Measurements from ENCODE around the gene UXT. TPM values are rescaled to one million over a fixed set of nuclear protein-coding genes. Genes with fewer than 3 reads are reported as not detected.
"Not testable (repeated sequence)": the region's sequence is repeated elsewhere in the genome, so short reads cannot be mapped to it uniquely, and the experiment has no call there.

Gene UXT
- total and polyA plus RNA-seq, 2 experiments from 2014 or later = 58.4 to 141 TPM

- TF ChIP-seq ZNF462 (CRISPR knock-in tag; IDR thresholded peaks at IDR 0.05) (no peak), POLR2AphosphoS5 (IDR thresholded peaks at IDR 0.05; ENCODE audit: low read depth) (no peak), NANOG (IDR thresholded peaks at IDR 0.05; ENCODE audit: borderline replicate concordance) (no peak), ZNF331 (CRISPR knock-in tag; IDR thresholded peaks at IDR 0.05; ENCODE audit: low read depth) (no peak), EZH2 (IDR thresholded peaks at IDR 0.05; ENCODE audit: low read depth, unreplicated experiment) (no peak), CREB1 (CRISPR knock-in tag; IDR thresholded peaks at IDR 0.05; ENCODE audit: low read depth) (no peak), ETS1 (IDR thresholded peaks at IDR 0.05) (no peak), ZNF114 (CRISPR knock-in tag; IDR thresholded peaks at IDR 0.05) (no peak)
These were observed 24.8 kb upstream of the UXT start (continued) for GRCh38 chrX:47683829-47684205.

DNA sequence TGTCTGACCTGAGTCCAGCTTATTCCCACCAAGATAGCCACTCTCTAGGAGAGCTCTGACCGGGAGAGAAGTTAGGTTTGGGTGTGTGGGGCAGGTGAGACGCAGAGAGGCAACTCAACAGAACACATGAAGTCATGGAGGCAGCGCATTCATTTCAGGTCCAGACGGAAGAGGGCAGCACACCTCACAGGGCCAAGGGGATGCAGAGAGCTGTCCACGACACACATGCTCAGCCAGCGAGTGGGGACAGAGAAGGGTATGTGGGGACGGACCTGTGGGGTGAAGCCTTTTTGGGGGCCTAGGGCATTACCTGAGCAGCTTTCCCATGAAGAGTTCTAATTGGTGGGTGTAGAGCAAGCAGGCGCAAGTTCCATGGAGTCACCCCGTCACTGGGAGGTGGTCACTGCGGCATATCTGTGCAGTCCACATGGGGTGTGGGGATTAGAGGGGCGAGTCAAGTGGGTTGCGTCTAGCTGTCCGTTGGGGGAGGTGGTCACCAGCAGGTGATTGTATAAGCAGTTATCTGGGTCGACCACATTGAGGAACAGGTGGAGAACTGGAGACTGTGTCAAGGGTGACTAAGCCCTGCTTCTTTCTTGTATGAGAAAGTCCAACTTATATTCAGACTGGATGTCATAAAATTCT, 24.3 kb upstream of the UXT start:
- no peak overlapping the region for H3K27ac ChIP-seq (ENCODE audit: low read depth)
- H4K20me1 ChIP-seq (replicated peaks; ENCODE audit: insufficient read depth) = no peaks in the 10 kb centered on the region
- H3K4me3 ChIP-seq = no peak overlapping the region
- no peak for ATAC-seq
- H3K79me2 ChIP-seq (replicated peaks; ENCODE audit: insufficient read depth) = no peaks in the 10 kb centered on the region
- H3K27me3 Mint-ChIP-seq (ENCODE audit: insufficient read depth, low read depth, poor library complexity) = peaks cover 4% of the 10 kb centered on the region
- no peak overlapping the region for H3K4me3 Mint-ChIP-seq
- H3K4me2 ChIP-seq = no peak overlapping the region
- no peaks in the 10 kb centered on the region for H3F3A ChIP-seq (replicated peaks; ENCODE audit: low read depth)
- no peaks in the 10 kb centered on the region for H3K9me2 ChIP-seq (ENCODE audit: insufficient read depth)
- no peaks in the 10 kb centered on the region for H3K36me3 ChIP-seq (ENCODE audit: insufficient read depth)
- no peak for DNase-seq (ENCODE audit: low spot score)
- no peaks in the 10 kb centered on the region for H3K4me1 ChIP-seq (ENCODE audit: insufficient read depth)
- H3K4me1 Mint-ChIP-seq = no peaks in the 10 kb centered on the region
- TF ChIP-seq EZH2 (IDR thresholded peaks at IDR 0.05; ENCODE audit: low read depth, unreplicated experiment) = no peak
- TF ChIP-seq, protein P1, sequence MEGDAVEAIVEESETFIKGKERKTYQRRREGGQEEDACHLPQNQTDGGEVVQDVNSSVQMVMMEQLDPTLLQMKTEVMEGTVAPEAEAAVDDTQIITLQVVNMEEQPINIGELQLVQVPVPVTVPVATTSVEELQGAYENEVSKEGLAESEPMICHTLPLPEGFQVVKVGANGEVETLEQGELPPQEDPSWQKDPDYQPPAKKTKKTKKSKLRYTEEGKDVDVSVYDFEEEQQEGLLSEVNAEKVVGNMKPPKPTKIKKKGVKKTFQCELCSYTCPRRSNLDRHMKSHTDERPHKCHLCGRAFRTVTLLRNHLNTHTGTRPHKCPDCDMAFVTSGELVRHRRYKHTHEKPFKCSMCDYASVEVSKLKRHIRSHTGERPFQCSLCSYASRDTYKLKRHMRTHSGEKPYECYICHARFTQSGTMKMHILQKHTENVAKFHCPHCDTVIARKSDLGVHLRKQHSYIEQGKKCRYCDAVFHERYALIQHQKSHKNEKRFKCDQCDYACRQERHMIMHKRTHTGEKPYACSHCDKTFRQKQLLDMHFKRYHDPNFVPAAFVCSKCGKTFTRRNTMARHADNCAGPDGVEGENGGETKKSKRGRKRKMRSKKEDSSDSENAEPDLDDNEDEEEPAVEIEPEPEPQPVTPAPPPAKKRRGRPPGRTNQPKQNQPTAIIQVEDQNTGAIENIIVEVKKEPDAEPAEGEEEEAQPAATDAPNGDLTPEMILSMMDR (conservative IDR thresholded peaks at IDR 0.05; ENCODE audit: low read depth in 2 of 2) = peak in 1 of 2 experiments; percentile 26; a peak in 1 of 4 replicates
- no peaks in the 10 kb centered on the region for H3K9me3 Mint-ChIP-seq
- no peak overlapping the region for H2AFZ ChIP-seq
- H3K27me3 ChIP-seq (ENCODE audit: insufficient read depth) = no peaks in the 10 kb centered on the region
- no peak overlapping the region for H3K27ac Mint-ChIP-seq
- H3K36me3 Mint-ChIP-seq (ENCODE audit: low read depth) = no peaks in the 10 kb centered on the region

DNA sequence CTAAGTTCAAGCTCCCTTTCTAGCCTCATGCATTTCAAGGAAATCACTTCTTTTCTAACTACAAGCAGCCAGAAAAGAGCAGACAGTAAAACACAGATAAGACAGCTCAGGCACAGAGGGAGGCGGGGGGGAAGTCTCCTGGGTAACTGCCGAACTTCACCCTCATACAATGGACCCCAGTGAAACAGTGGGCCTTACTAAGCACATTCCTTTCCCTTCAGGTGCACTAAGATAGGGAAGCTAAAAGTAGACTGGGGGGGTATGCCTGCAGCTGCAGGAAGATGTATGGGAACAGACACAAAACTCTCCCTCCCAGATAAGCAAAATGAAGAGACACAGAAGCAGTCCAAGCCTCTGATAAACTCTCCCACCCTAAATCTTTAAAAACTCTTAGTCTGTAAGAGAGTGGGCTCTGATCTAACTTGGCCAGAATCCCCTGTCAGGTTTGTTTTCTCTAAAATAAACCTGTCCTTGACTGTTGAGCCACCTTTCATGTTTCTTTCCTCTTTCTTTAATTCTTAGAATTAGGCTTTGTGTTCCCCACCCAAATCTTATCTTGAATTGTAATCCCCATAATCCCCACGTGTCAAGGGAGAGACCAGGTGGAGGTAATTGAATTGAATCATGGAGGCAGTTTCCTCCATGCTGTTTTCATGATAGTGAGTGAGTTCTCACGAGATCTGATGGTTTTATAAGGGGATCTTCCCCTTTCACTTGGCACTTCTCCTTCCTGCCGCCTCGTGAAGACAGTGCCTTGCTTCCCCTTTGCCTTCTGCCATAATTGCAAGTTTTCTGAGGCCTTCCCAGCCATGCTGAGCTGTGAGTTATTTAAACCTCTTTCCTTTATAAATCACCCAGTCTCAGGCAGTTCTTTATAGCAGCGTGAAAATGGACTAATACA, 17.2 kb upstream of the UXT start:
- H3F3A ChIP-seq (replicated peaks; ENCODE audit: low read depth); ATAC-seq; DNase-seq (ENCODE audit: low spot score); H3K36me3 Mint-ChIP-seq (ENCODE audit: low read depth); H3K4me1 ChIP-seq (ENCODE audit: insufficient read depth); H3K27ac ChIP-seq (ENCODE audit: low read depth); H3K79me2 ChIP-seq (replicated peaks; ENCODE audit: insufficient read depth); H4K20me1 ChIP-seq (replicated peaks; ENCODE audit: insufficient read depth); H2AFZ ChIP-seq; H3K4me2 ChIP-seq; H3K9me3 Mint-ChIP-seq; H3K36me3 ChIP-seq (ENCODE audit: insufficient read depth); H3K27me3 ChIP-seq (ENCODE audit: insufficient read depth); H3K27ac Mint-ChIP-seq; H3K4me3 ChIP-seq; H3K9me2 ChIP-seq (ENCODE audit: insufficient read depth); H3K4me3 Mint-ChIP-seq; H3K27me3 Mint-ChIP-seq (ENCODE audit: insufficient read depth, low read depth, poor library complexity); H3K4me1 Mint-ChIP-seq: not testable (repeated sequence)
